GM12874 (cell line): Measurements from ENCODE around the gene SLC25A19.

Source experiments
- CTCF ChIP-seq: IDR thresholded peaks from 2 replicates; pipeline ENCODE4 v1.5.1; 2011; ENCODE audit warnings: low read depth, mild to moderate bottlenecking, control low read depth, low read length, moderate library complexity; ENCODE audit not compliant: insufficient read depth

Gene SLC25A19

GRCh38 chr17:75245011-75245410, 44.2 kb downstream of the SLC25A19 start:
- TF ChIP-seq CTCF, result no peak

- no peak for TF ChIP-seq CTCF
These were observed 44.9 kb downstream of the SLC25A19 start for GRCh38 chr17:75244133-75244866.

GRCh38 chr17:75242461-75243042, 46.7 kb downstream of the SLC25A19 start:
- TF ChIP-seq CTCF, result no peak

- TF ChIP-seq CTCF, result no peak
These were observed 47.2 kb downstream of the SLC25A19 start for GRCh38 chr17:75241996-75242460.

- no peak for TF ChIP-seq CTCF
These were observed 47.7 kb downstream of the SLC25A19 start for GRCh38 chr17:75241502-75241901.

- no peak for TF ChIP-seq CTCF
These were observed 48.1 kb downstream of the SLC25A19 start for GRCh38 chr17:75241143-75241430.

GRCh38 chr17:75240394-75241142, 48.7 kb downstream of the SLC25A19 start:
- TF ChIP-seq CTCF, result peak; percentile 88
